Dermis blood vessel endothelial cell (primary cell): Measurements from ENCODE around the gene THSD4. TPM values are rescaled to one million over a fixed set of nuclear protein-coding genes. Genes with fewer than 3 reads are reported as not detected.
"Not testable (repeated sequence)": the region's sequence is repeated elsewhere in the genome, so short reads cannot be mapped to it uniquely, and the experiment has no call there.

Experiments
- DNase-seq: peaks from one replicate; pipeline ENCODE4 v3.0.0; 2010
- total RNA-seq: library from RNA; depleted of rRNA; stranded (reverse); fragments of >200 nt; gene quantifications from 2 replicates; pipeline ENCODE4 v1.2.3, GENCODE V29; 2014

THSD4 gene
- total RNA-seq, 1 donor from 2014 or later = 34.2 TPM

DNA sequence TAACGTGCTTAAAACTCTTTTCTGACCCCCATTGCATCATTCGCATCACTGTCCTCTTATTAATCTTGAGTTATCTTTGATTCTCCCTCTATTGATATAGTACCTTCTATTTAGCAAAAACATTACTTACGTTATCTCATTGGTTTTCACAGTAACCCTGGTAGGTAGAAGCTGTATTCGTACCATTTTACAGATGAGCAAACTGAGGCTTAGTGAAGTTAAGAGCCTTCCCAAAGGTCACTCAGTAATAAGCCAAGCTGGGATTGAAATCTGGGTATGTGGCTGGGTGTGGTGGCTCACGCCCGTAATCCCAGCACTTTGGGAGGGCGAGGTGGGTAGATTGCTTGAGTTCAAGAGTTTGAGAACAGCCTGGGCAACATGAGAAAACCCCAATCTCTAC is 244.0 kb downstream of the THSD4 start:
- no peak for DNase-seq

- no peak for DNase-seq
Observed at GRCh38 chr15:71362556-71362955, 247.3 kb downstream of the THSD4 start.

DNA sequence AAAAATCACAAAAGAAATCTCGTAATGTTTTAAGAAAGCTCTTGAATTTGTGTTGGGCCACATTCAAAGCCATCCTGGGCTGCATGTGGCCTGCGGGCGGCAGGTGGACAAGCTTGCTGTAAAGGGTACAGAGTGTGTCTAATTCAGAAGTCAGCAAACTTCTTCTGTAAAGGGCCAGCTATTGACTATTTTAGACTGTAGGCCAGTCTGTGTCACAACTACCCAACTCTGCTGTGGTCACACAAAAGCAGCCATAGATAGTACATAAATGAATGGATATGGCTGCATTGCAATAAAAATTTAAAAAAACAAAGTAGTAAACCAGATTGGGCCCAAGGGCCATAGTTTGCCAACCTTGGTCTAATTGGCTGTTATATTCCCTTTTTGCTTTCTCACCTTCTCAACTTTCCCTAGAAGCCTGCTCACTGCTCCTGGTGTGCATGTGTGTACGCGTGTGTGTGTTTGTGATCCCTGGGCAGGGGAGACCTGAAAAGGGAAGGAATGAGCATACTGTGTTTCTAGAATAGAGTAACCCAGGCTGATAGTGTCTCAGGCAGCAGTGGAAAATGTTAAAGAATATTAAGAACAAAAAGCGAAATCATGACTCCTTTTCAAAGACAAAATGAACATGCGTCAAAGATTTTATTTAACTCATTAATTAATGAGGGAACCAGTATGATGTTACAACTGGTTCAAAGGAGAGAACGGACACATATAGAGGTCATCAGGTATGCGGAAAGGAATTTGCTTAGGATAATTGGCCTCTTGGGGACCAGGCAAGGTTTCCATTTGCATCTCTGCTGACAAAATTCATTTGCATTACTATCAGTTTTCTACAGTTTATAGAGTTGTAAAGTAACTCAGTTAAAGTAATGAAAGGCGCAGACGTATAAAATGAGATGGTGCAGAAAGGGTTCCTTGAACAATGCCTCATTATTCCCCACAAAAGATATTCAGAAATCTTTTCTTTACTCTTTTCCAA is 248.0 kb downstream of the THSD4 start:
- DNase-seq = no peak

DNA sequence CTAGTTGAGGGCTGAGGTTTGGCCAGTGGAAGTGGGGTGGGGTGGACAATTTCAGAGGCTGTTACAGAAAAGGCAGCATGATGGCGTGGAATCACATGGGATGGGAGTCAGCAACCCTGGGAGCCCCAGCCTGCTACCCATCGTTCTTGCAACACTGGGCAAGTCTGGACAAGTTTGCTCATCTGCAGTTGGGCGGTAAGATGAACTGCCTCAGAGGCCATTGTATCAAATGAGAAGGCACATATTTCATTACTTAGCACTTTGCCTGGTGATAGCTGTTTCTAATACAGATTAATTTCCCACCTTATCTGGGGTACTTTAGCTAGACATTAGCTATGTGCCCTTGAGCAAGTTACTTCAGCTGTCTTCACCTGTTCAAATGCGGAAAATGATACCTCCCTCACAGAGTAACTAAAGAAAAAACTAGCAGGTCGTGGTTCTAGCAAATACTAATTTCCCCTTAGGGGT is 248.9 kb downstream of the THSD4 start:
- DNase-seq = no peak

DNA sequence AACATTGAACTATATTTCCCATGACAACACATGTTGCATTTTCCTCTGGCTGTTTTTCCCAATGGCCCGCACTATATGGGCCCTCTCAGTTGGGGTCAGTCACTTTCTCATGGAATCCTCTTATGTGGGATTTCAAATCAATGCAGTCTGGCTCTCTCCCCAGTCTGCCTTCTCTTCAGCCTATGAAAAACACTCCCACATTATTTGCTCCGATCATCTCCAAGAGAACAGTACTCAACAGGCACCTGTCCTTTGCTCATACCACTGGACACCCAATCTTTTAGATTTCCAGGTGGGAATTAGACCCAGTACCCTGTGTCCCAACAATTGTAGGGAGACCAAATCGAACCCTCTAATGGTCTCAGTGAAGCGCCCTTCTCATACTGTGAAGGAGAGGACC is 251.3 kb downstream of the THSD4 start:
- DNase-seq = no peak

DNA sequence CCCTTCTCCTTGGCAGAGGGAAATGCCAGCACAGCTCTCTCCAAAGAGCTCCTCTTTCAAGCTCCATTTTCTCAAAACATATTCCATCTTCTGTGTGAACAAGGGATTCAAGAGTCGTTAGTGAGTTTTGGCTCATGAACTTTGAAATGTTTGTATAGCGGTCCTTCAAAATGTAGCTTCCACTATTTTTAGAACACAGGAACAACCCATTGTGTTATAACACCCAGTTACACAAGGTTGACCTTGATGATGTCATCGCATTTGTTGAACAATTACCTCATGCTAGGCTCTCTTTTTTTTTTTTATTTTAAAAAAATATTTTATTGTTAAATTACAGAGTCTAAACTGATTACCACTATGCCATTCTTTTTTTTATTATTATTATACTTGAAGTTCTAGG is 251.7 kb downstream of the THSD4 start:
- peak; percentile 81 for DNase-seq

DNA sequence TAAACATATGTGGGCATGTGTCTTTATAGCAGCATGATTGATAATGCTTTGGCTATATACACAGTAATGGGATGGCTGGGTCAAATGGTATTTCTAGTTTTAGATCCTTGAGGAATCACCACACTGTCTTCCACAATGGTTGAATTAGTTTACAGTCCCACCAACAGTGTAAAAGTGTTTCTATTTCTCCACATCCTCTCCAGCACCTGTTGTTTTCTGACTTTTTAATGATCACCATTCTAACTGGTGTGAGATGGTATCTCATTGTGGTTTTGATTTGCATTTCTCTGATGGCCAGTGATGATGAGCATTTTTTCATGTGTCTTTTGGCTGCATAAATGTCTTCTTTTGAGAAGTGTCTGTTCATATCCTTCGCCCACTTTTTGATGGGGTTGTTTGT is 252.5 kb downstream of the THSD4 start:
- DNase-seq = not testable (repeated sequence)

GRCh38 chr15:71372769-71373168 is 257.5 kb downstream of the THSD4 start:
- not testable (repeated sequence) for DNase-seq

- DNase-seq = no peak
Observed at GRCh38 chr15:71373917-71374316, 258.6 kb downstream of the THSD4 start.

GRCh38 chr15:71374607-71375352 is 259.5 kb downstream of the THSD4 start:
- DNase-seq = peak; percentile 74

- DNase-seq = no peak
Observed at GRCh38 chr15:71375934-71376333, 260.7 kb downstream of the THSD4 start.

DNA sequence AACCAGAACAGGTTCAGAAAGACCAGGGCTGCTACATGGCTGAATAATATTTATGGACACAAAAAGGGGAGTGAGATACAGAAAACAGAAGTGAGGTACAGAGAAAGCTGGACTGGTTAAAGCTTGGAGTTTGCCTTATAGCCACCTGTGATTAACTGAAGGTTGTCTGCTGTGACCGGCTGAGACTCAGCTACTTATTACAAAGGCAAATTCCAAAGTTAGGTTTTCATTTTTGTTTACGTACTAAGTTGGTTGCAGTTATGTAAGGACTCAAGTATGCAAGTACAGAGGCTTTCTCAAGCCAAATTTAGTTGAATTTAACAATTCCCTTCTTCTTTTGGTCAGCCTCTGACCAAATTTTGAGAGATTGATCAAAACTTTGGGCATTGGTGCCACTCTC is 264.6 kb downstream of the THSD4 start:
- DNase-seq = no peak

GRCh38 chr15:71380345-71380744 is 265.1 kb downstream of the THSD4 start:
- DNase-seq = no peak

DNA sequence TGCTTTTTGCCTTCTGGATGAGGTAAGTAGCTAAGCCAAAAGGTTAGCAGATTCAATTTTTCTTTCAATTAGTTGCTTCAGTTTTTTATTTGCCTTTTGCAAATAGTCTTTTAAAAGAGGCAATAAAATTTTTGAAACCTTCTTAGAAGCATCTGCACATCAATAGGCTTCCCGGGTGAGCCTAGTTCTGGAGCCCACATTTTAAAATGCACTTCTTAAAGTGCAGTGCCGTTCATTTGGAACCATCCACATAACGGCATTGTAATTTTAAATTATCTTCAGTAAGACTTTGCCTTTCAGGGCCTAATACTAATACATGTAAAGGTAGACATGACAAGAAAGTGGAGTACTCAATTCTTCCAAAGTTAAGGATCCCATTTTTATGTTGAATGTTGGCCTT is 269.2 kb downstream of the THSD4 start:
- no peak for DNase-seq

GRCh38 chr15:71385026-71385425 is 269.8 kb downstream of the THSD4 start:
- DNase-seq = peak; percentile 89

- DNase-seq = no peak
Observed at GRCh38 chr15:71385457-71385856, 270.2 kb downstream of the THSD4 start.

- no peak for DNase-seq
Observed at GRCh38 chr15:71386005-71386404, 270.7 kb downstream of the THSD4 start.

DNA sequence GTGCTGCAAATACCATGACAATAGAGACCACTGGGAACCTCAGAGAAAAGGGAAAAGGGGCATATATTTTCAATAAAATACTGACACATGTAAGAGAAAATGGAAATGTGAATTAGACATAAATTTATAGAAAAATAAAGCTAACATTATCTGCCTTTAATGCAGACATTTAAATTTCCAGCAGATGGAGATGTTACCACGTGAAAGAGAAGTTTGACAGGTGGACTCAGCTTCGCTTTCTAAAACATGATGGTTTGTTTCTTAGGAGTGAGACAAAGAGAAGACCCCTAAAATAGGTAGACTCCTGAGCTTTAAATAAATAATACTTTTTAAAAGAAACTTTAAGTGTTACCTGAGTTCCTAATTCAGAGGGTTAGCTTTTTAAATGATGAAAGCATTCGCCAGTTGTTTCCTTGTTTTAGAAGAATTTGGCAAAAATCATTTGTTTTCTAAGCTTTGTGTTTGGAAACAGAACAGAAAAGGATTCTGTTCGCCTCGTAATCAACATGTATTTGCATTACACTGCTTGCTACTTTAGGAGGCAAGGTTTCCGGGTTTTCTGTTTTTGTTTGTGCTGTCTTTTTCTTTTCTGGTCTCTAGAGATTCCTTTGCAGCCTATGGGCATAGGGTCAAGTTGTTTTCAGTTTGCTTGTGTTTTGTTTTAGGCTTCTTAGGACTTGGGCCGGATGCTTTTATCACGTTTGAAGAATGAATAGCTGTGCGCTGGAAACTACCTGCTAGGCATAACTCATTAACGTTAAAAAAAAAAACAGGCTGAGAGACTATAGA is 271.4 kb downstream of the THSD4 start:
- peak; percentile 61 for DNase-seq

DNA sequence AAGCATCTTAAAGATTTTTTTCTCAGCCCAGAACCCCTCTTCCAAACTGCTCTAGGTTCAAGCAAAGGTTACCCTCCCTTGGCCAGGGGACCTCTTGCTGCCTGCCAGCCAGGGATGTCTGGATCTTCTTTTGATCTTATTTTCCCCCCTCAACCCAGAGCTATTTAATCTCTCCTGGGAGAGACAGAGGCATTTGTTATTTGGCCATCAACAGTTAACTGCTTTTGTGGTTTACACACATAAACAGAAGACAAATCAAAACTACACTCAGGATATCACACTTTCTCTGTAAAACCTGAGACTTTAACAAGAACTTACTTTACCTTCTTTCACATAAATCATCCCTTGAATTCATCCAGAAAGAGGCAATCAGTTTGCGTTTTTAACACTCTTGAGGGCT is 272.5 kb downstream of the THSD4 start:
- DNase-seq = no peak

- no peak for DNase-seq
Observed at GRCh38 chr15:71390096-71390495, 274.8 kb downstream of the THSD4 start.

- peak; percentile 13 for DNase-seq
Observed at GRCh38 chr15:71391421-71392088, 276.3 kb downstream of the THSD4 start.

DNA sequence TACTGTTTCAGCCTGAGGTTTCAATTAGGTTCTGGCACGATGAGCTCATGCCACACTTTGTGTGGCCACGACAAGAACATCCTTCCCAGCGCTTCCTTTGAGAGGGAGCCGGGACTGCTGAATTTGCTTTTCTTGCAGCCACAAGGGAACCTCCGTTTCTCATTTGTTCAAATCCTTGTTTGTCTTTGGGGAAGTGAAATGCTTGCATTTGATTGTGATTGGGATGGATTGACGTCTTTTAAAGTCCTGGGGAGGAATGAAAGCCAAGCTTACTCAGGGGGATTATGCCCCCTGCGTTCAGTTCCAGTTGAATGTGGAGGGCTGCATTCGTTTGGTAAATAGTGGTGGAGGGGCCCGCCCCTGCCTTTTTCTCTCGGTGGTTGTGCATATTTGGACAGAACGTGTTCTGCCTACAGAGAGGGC is 277.6 kb downstream of the THSD4 start:
- DNase-seq = no peak
